BE2C (cell line): ENCODE data around the gene RASGEF1C.
A peak's percentile ranks its signal among the peaks of the same experiment; 100 is the strongest.
"Not testable (repeated sequence)": the region's sequence is repeated elsewhere in the genome, so short reads cannot be mapped to it uniquely, and the experiment has no call there.

Experiments
- DNase-seq: peaks from one replicate; pipeline ENCODE4 v3.0.0-alpha.2; 2020
- H3K27me3 ChIP-seq: fragments of 250-450 bp; sonication (Bioruptor Pico); 2 replicates; pipeline ENCODE4 v1.5.1; 2020; ENCODE audit warnings: mild to moderate bottlenecking
- H3K36me3 ChIP-seq: fragments of 250-450 bp; sonication (Bioruptor Pico); 2 replicates; pipeline ENCODE4 v1.5.1; 2020; ENCODE audit warnings: mild to moderate bottlenecking
- H3K4me1 ChIP-seq: fragments of 250-450 bp; sonication (Bioruptor Pico); 2 replicates; pipeline ENCODE4 v1.5.1; 2020
- H3K4me3 ChIP-seq: 2 replicates; pipeline ENCODE4 v1.5.1; 2011; ENCODE audit warnings: low read depth, low read length
- H3K9me3 ChIP-seq: fragments of 250-450 bp; sonication (Bioruptor Pico); 2 replicates; pipeline ENCODE4 v1.5.1; 2020
- TF ChIP-seq, protein P1 (sequence below): IDR thresholded peaks from 2 replicates; pipeline ENCODE4 v1.5.1; 2012; ENCODE audit warnings: mild to moderate bottlenecking, low read depth, low read length

Gene RASGEF1C

DNA sequence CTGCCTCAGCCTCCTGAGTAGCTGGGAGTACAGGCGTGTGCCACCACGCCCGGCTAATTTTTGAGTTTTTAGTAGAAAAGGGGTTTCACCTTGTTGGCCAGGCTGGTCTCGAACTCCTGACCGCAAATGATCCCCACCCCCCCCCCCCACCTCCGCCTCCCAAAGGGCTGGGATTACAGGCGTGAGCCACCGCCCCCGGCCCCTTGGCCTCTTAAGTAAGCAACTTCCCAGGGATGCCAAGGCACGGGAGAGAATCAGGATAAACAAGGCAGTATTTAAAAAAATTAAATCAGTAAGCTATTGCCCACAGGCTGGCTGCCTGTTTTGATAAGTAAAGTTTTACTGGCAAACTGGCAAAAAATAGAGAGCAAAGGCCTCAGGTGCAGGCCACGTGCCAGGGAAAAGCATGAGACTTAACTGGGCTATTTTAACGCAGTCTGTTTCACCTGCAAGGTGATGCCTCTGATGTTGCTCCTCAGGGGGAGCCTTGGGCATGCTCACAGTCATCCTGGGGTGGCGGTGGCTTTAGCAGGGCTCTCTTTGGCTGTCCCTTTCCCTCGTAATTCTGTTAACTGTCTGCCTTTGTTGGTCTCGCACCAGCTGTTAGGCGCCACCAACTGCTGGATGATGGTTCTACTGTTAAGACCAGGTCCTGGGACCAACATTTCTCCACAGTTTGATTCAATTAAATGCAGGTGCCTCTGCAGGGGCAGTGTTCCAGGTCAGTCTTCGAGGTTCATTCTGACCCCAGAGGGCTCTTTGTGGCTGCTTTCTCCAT, 118.1 kb downstream of the RASGEF1C start:
- peak overlapping the region; percentile 45; the same call in 1 of the 2 replicates for H3K4me3 ChIP-seq
- no peaks in the 10 kb centered on the region for H3K9me3 ChIP-seq
- no peaks in the 10 kb centered on the region for H3K36me3 ChIP-seq
- peaks cover 3% of the 10 kb centered on the region; the same call in 1 of the 2 replicates for H3K4me1 ChIP-seq
- no peaks in the 10 kb centered on the region for H3K27me3 ChIP-seq
- TF ChIP-seq, protein P1, sequence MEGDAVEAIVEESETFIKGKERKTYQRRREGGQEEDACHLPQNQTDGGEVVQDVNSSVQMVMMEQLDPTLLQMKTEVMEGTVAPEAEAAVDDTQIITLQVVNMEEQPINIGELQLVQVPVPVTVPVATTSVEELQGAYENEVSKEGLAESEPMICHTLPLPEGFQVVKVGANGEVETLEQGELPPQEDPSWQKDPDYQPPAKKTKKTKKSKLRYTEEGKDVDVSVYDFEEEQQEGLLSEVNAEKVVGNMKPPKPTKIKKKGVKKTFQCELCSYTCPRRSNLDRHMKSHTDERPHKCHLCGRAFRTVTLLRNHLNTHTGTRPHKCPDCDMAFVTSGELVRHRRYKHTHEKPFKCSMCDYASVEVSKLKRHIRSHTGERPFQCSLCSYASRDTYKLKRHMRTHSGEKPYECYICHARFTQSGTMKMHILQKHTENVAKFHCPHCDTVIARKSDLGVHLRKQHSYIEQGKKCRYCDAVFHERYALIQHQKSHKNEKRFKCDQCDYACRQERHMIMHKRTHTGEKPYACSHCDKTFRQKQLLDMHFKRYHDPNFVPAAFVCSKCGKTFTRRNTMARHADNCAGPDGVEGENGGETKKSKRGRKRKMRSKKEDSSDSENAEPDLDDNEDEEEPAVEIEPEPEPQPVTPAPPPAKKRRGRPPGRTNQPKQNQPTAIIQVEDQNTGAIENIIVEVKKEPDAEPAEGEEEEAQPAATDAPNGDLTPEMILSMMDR, result peak; percentile 16; the same call in 1 of the 2 replicates
- no peak for DNase-seq

DNA sequence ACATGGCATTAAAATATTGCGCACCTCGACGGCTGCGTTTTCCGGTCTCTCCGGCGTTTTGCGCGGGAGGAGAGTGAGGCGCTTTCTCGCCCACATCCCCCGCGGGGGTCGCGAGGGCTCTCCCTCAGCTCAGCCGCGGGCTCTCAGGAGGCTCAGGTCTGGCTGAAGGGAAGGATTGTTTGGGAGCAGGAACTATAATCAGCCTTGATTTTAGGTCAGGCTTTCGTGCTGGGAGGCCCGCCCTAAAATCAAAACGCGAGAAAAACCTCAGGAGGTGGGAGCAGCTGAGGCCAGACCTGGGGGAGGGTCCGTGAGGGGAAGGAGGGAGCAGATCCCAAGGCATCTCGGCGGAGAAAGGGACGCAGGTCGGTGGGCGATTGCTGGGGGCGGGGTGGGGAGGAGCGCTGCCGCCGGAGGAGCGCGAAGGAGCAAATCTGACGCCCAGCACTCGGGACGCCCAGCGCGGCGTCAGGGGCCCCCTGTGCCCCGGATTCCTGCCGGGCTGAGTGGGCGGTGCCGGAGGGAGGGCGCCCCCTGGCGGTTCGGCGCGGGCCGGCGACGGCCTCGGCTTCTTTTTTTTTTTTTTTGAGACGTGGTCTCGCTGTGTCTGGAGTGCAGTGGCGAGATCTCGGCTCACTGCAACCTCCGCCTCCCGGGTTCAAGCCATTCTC, 118.8 kb downstream of the RASGEF1C start:
- TF ChIP-seq, protein P1, result peak; percentile 70
- DNase-seq, result peak; percentile 69
- Histone ChIP-seq H3K9me3 (no peaks in the 10 kb centered on the region), H3K4me3 (peak overlapping the region; percentile 45), H3K4me1 (peaks cover 3% of the 10 kb centered on the region; the same call in 1 of the 2 replicates), H3K27me3 (no peaks in the 10 kb centered on the region), H3K36me3 (no peaks in the 10 kb centered on the region)

DNA sequence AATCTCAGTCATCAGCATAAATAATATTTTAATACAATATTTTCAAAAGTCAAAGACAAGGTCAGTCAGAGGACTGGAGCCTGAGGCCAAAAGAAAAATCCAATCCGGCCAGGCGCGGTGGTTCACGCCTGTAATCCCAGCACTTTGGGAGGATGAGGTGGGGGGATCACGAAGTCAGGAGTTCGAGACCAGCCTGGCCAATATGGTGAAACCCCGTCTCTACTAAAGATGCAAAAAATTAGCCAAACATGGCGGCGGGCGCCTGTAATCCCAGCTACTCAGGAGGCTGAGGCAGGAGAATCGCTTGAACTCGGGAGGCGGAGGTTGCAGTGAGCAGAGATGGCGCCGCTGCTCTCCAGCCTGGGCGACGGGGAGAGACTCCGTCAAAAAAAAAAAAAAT, 119.4 kb downstream of the RASGEF1C start:
- not testable (repeated sequence) for H3K27me3 ChIP-seq, H3K4me1 ChIP-seq, DNase-seq, H3K36me3 ChIP-seq, H3K9me3 ChIP-seq, H3K4me3 ChIP-seq

DNA sequence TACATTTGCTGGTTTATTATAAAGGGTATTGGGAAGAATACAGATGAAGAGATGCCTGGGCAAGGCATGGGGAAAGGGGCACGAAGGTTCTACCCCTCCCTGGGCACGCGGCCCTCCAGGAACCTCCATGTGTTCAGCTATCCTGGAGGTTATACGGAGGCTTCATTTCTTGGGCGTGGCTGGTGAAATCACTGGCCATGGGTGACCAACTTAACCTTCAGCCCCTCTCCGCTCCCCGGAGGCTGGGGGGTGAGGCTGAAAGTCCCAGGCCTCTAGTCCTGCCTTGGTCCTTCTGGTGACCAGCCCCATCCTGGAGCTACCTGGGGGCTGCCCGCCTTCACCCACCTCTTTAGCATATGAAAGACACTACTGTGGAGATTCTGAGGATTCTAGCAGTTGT, 120.5 kb downstream of the RASGEF1C start:
- no peaks in the 10 kb centered on the region for H3K27me3 ChIP-seq
- no peak overlapping the region for H3K4me3 ChIP-seq
- H3K9me3 ChIP-seq, result no peaks in the 10 kb centered on the region
- TF ChIP-seq, protein P1, result no peak
- peaks cover 3% of the 10 kb centered on the region; the same call in 1 of the 2 replicates for H3K4me1 ChIP-seq
- no peaks in the 10 kb centered on the region for H3K36me3 ChIP-seq
- DNase-seq, result no peak

DNA sequence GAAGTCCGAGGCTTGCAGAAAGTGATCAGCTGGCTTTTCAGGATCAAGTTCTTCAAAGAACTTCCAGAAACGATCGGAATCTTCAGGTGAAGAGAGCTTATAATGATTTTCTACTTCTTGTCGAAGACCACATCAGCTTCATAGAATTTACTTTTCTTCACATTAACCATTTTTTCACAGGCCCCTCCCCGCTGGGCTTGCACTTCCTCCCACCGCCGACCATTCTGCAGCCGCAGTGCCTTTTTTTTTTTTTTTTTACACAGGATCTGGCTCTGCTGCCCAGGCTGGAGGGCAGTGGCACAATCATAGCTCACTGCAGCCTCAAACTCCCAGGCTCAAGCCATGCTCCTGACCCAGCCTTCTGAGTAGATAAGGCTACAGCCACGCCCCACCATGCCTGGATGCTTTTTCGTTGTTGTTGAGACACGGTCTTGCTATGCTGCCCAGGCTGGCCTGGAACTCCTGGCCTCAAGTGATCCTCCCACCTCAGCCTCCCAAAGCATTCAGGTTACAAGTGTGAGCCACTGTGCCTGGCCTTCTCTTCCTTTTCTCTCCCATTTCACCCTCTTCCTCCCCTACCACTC, 122.1 kb downstream of the RASGEF1C start:
- no peak for DNase-seq
- TF ChIP-seq, protein P1, result no peak
- H3K4me1 ChIP-seq, result peaks cover 3% of the 10 kb centered on the region; the same call in 1 of the 2 replicates
- no peaks in the 10 kb centered on the region for H3K27me3 ChIP-seq
- no peak overlapping the region for H3K4me3 ChIP-seq
- no peaks in the 10 kb centered on the region for H3K36me3 ChIP-seq
- no peaks in the 10 kb centered on the region for H3K9me3 ChIP-seq

DNA sequence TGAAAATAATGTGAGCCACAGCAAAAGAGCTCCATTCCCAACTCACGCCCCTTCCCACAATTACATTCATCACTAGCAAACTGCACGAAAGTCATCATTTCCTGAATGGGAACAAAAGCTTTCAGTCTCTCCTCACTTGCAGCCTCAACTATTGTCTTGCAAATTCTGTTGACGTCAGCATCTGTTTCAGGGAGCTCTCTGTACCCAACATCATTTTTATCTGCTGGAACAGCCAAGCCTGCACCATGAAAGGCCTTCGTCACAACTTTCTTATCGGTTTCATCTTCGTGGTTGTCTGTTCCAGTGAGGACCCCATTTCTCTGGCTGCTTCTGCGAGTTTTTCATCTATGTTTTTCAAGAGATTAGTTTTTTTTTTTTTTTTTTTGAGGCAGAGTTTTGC, 123.2 kb downstream of the RASGEF1C start:
- Histone ChIP-seq H3K4me1 (no peaks in the 10 kb centered on the region), H3K9me3 (no peaks in the 10 kb centered on the region; the same call in 1 of the 2 replicates), H3K36me3 (no peaks in the 10 kb centered on the region), H3K27me3 (no peaks in the 10 kb centered on the region), H3K4me3 (no peak overlapping the region)
- no peak for DNase-seq
- TF ChIP-seq, protein P1, result no peak
